ENCODE results near the gene TCF4. TPM values are rescaled to one million over a fixed set of nuclear protein-coding genes. Genes with fewer than 3 reads are reported as not detected.
A peak's percentile ranks its signal among the peaks of the same experiment; 100 is the strongest.

The TCF4 gene
- total RNA-seq, 1 donor from 2014 or later = 15.7 TPM

GRCh38 chr18:55555395-55556027 is 32.5 kb downstream of the TCF4 start:
- no peaks in the 10 kb centered on the region for H3K27me3 ChIP-seq (ENCODE audit: control insufficient read depth, insufficient read depth, low read length)
- H3K4me3 ChIP-seq (ENCODE audit: low read depth, low read length) = no peak overlapping the region
- no peak for DNase-seq (ENCODE audit: low read depth)
- no peak for TF ChIP-seq CTCF (IDR thresholded peaks at IDR 0.05; ENCODE audit: insufficient read depth, low read length, poor library complexity, severe bottlenecking)
- H3K36me3 ChIP-seq (ENCODE audit: control insufficient read depth, insufficient read depth, low read length) = no peaks in the 10 kb centered on the region

GRCh38 chr18:55552526-55553189 is 35.3 kb downstream of the TCF4 start:
- peak; percentile 35 for DNase-seq (ENCODE audit: low read depth)
- TF ChIP-seq CTCF (IDR thresholded peaks at IDR 0.05; ENCODE audit: insufficient read depth, low read length, poor library complexity, severe bottlenecking) = no peak
- H3K27me3 ChIP-seq (ENCODE audit: control insufficient read depth, insufficient read depth, low read length) = no peaks in the 10 kb centered on the region
- no peak overlapping the region for H3K4me3 ChIP-seq (ENCODE audit: low read depth, low read length)
- H3K36me3 ChIP-seq (ENCODE audit: control insufficient read depth, insufficient read depth, low read length) = no peaks in the 10 kb centered on the region

- Histone ChIP-seq H3K27me3 (ENCODE audit: control insufficient read depth, insufficient read depth, low read length) (no peaks in the 10 kb centered on the region), H3K36me3 (ENCODE audit: control insufficient read depth, insufficient read depth, low read length) (no peaks in the 10 kb centered on the region), H3K4me3 (ENCODE audit: low read depth, low read length) (no peak overlapping the region)
- TF ChIP-seq CTCF (IDR thresholded peaks at IDR 0.05; ENCODE audit: insufficient read depth, low read length, poor library complexity, severe bottlenecking) = no peak
- no peak for DNase-seq (ENCODE audit: low read depth)
These were observed 36.8 kb downstream of the TCF4 start for GRCh38 chr18:55551227-55551626.

GRCh38 chr18:55550471-55550870 is 37.5 kb downstream of the TCF4 start:
- no peak overlapping the region for H3K4me3 ChIP-seq (ENCODE audit: low read depth, low read length)
- H3K27me3 ChIP-seq (ENCODE audit: control insufficient read depth, insufficient read depth, low read length) = no peaks in the 10 kb centered on the region
- no peak for DNase-seq (ENCODE audit: low read depth)
- H3K36me3 ChIP-seq (ENCODE audit: control insufficient read depth, insufficient read depth, low read length) = no peaks in the 10 kb centered on the region
- no peak for TF ChIP-seq CTCF (IDR thresholded peaks at IDR 0.05; ENCODE audit: insufficient read depth, low read length, poor library complexity, severe bottlenecking)

GRCh38 chr18:55549474-55550104 is 38.4 kb downstream of the TCF4 start:
- no peaks in the 10 kb centered on the region for H3K27me3 ChIP-seq (ENCODE audit: control insufficient read depth, insufficient read depth, low read length)
- H3K36me3 ChIP-seq (ENCODE audit: control insufficient read depth, insufficient read depth, low read length) = no peaks in the 10 kb centered on the region
- no peak overlapping the region for H3K4me3 ChIP-seq (ENCODE audit: low read depth, low read length)
- TF ChIP-seq CTCF (IDR thresholded peaks at IDR 0.05; ENCODE audit: insufficient read depth, low read length, poor library complexity, severe bottlenecking) = no peak
- no peak for DNase-seq (ENCODE audit: low read depth)

All from kidney epithelial cell (primary cell).